Smooth muscle cell (in vitro differentiated cells): ENCODE measurements around the gene PDLIM4. TPM values are rescaled to one million over a fixed set of nuclear protein-coding genes. Genes with fewer than 3 reads are reported as not detected.

Experiments used
- DNase-seq: peaks from one replicate; lab custom pipeline; 2025; ENCODE audit not compliant: unreplicated experiment; lab: John Stamatoyannopoulos, UW
- H2AFZ ChIP-seq: fragments of 200-600 bp; sonication (generic); 2 replicates; pipeline ENCODE4 v1.6.0; 2016; ENCODE audit warnings: antibody characterized with exemption, low read depth, mild to moderate bottlenecking
- H3F3A ChIP-seq: fragments of 200-600 bp; sonication (generic); 2 replicates; pipeline ENCODE4 v1.6.0; 2017; ENCODE audit warnings: antibody characterized with exemption, low read depth
- H3K27ac ChIP-seq: fragments of 200-600 bp; sonication (generic); 2 replicates; pipeline ENCODE4 v1.5.1; 2016; ENCODE audit warnings: low read depth, mild to moderate bottlenecking
- H3K27me3 ChIP-seq: fragments of 200-600 bp; sonication (generic); 2 replicates; pipeline ENCODE4 v1.6.1; 2016; ENCODE audit warnings: low read depth, mild to moderate bottlenecking
- H3K36me3 ChIP-seq: fragments of 200-600 bp; sonication (generic); 2 replicates; pipeline ENCODE4 v1.5.1; 2016; ENCODE audit warnings: low read depth
- H3K4me1 ChIP-seq: fragments of 200-600 bp; sonication (generic); 2 replicates; pipeline ENCODE4 v1.5.1; 2016; ENCODE audit warnings: low read depth
- H3K4me2 ChIP-seq: fragments of 200-600 bp; sonication (generic); 2 replicates; pipeline ENCODE4 v1.6.0; 2016; ENCODE audit warnings: mild to moderate bottlenecking
- H3K4me3 ChIP-seq: fragments of 200-600 bp; sonication (generic); 2 replicates; pipeline ENCODE4 v1.5.1; 2016; ENCODE audit warnings: mild to moderate bottlenecking
- H3K79me2 ChIP-seq: fragments of 200-600 bp; sonication (generic); 2 replicates; pipeline ENCODE4 v1.6.0; 2016; ENCODE audit warnings: low read depth, mild to moderate bottlenecking
- H3K9ac ChIP-seq: fragments of 200-600 bp; sonication (generic); 2 replicates; pipeline ENCODE4 v1.6.0; 2016; ENCODE audit warnings: low read depth
- H3K9me3 ChIP-seq: fragments of 200-600 bp; sonication (generic); replicated peaks from 2 replicates; pipeline ENCODE4 v1.5.1; 2016; ENCODE audit warnings: low read depth
- H4K20me1 ChIP-seq: fragments of 200-600 bp; sonication (generic); 2 replicates; pipeline ENCODE4 v1.6.0; 2016; ENCODE audit warnings: low read depth
- WGBS: methylation state at CpG from one replicate; pipeline ENCODE4 v1.1.7; 2016; ENCODE audit warnings: low lambda C conversion rate; 5-methylcytosine and 5-hydroxymethylcytosine counted together
- polyA plus RNA-seq: library from polyadenylated mRNA; unstranded; fragments of >200 nt; fragmentation: Nextera tagmentation; extraction: Ambion mirVana; gene quantifications from 2 replicates; pipeline ENCODE4 v1.2.1, GENCODE V29; 2016
- total RNA-seq: library from RNA; depleted of rRNA; stranded (reverse); fragments of >200 nt; gene quantifications from 2 replicates; pipeline ENCODE4 v1.2.3, GENCODE V29; 2014
- TF ChIP-seq, protein P1 (sequence below): fragments of 200-600 bp; sonication (generic); IDR thresholded peaks from 2 replicates; pipeline ENCODE4 v1.5.1; 2017; ENCODE audit warnings: borderline replicate concordance, mild to moderate bottlenecking, antibody characterized with exemption; ENCODE audit not compliant: insufficient read depth, poor library complexity, severe bottlenecking

PDLIM4 gene
- total and polyA plus RNA-seq, 2 experiments from 2014 or later = 93.8 to 275 TPM

DNA sequence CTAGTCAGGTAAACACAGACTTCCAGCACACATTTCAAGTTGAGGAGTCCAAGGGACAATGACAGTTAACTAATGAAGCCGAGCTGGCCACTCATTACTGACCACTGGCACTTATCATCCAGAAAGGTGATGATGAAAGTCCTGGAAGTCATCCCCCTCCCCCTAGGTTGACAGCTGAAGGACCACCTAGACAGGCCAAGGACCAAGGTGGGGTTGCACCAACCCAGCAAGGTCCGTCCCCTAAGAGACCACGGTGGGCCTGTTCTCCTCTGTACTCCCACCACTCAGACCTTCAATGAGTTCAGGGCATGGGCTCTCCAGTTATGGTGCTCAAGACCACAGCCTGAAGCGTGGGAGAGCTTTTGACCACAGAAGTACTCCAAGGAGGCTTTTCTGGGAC is 43.0 kb upstream of the PDLIM4 start:
- H3K4me3 ChIP-seq = no peak overlapping the region
- H3K9ac ChIP-seq = peak overlapping the region; percentile 59
- no peaks in the 10 kb centered on the region for H3K9me3 ChIP-seq

DNA sequence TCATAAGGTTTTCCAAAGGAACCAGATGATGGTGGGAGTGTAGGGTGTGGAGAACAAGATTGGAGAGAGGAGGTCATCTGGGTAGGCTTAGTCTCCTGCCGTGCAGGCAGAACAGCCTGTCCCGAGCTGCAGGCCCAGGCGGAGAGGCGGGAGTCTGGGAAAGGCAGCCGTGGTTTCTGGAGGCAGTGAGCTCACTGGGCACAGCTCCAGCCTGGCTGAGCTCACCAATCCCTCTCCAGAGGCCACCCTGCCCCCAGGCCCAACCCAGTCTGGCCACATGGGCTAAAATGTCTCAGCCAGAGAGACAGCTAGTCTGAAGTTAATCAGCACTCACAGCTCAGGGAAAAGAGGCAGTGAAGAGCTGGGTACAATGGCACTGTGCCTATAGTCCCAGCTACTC is 42.2 kb upstream of the PDLIM4 start:
- Histone ChIP-seq H2AFZ (no peak overlapping the region), H3K9ac (peak overlapping the region; percentile 59), H3K4me3 (no peak overlapping the region), H3K4me2 (peak overlapping the region; percentile 70), H3K4me1 (no peaks in the 10 kb centered on the region), H3K36me3 (peaks cover 4% of the 10 kb centered on the region), H4K20me1 (peaks cover 94% of the 10 kb centered on the region), H3K27ac (peak overlapping the region; percentile 90), H3K79me2 (peaks cover 36% of the 10 kb centered on the region), H3F3A (peaks cover 7% of the 10 kb centered on the region), H3K9me3 (no peaks in the 10 kb centered on the region), H3K27me3 (no peaks in the 10 kb centered on the region)
- 10% methylated on average over 5 of the region's 5 CpGs for WGBS
- TF ChIP-seq, protein P1, sequence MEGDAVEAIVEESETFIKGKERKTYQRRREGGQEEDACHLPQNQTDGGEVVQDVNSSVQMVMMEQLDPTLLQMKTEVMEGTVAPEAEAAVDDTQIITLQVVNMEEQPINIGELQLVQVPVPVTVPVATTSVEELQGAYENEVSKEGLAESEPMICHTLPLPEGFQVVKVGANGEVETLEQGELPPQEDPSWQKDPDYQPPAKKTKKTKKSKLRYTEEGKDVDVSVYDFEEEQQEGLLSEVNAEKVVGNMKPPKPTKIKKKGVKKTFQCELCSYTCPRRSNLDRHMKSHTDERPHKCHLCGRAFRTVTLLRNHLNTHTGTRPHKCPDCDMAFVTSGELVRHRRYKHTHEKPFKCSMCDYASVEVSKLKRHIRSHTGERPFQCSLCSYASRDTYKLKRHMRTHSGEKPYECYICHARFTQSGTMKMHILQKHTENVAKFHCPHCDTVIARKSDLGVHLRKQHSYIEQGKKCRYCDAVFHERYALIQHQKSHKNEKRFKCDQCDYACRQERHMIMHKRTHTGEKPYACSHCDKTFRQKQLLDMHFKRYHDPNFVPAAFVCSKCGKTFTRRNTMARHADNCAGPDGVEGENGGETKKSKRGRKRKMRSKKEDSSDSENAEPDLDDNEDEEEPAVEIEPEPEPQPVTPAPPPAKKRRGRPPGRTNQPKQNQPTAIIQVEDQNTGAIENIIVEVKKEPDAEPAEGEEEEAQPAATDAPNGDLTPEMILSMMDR = no peak
- peak; percentile 53 for DNase-seq

More for the DNA sequence above, 43.0 kb upstream of the PDLIM4 start:
- Histone ChIP-seq H3K27ac (peak overlapping the region; percentile 90), H3K27me3 (no peaks in the 10 kb centered on the region), H4K20me1 (peaks cover 94% of the 10 kb centered on the region), H3K36me3 (peaks cover 4% of the 10 kb centered on the region), H3K4me2 (peak overlapping the region; percentile 70), H3F3A (peaks cover 7% of the 10 kb centered on the region), H3K4me1 (no peaks in the 10 kb centered on the region), H3K79me2 (peaks cover 28% of the 10 kb centered on the region), H2AFZ (no peak overlapping the region)
- DNase-seq = no peak
- TF ChIP-seq, protein P1 = no peak
- WGBS = 94% methylated on average over 4 of the region's 4 CpGs

DNA sequence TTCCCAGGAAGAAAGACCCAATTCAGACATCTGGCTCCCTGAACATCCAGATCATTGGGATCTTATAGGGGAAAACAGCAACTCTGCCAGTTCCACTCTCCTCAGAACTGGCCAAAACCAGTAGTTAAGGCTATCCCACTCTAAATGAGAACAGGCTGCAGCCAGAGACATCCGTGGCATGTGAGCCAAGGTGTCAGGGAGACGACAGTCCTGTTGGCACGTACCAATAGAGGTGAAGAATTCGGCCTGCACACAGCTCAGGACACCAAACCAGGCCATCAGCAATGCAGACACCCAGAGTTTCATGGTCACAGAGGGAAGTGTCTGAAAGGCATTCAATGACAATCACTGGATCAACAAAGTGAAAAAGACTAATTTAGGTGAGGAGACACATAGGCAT is 39.2 kb upstream of the PDLIM4 start:
- TF ChIP-seq, protein P1 = no peak
- 93% methylated on average over 4 of the region's 4 CpGs for WGBS
- Histone ChIP-seq H3K4me2 (no peak overlapping the region), H2AFZ (no peak overlapping the region), H3K27me3 (no peaks in the 10 kb centered on the region), H3K4me3 (no peak overlapping the region), H3K36me3 (no peaks in the 10 kb centered on the region), H3K27ac (peak overlapping the region; percentile 25), H3F3A (peaks cover 7% of the 10 kb centered on the region), H3K9ac (no peak overlapping the region), H4K20me1 (peaks cover 94% of the 10 kb centered on the region), H3K9me3 (no peaks in the 10 kb centered on the region), H3K4me1 (no peaks in the 10 kb centered on the region), H3K79me2 (peaks cover 65% of the 10 kb centered on the region)
- DNase-seq = no peak

DNA sequence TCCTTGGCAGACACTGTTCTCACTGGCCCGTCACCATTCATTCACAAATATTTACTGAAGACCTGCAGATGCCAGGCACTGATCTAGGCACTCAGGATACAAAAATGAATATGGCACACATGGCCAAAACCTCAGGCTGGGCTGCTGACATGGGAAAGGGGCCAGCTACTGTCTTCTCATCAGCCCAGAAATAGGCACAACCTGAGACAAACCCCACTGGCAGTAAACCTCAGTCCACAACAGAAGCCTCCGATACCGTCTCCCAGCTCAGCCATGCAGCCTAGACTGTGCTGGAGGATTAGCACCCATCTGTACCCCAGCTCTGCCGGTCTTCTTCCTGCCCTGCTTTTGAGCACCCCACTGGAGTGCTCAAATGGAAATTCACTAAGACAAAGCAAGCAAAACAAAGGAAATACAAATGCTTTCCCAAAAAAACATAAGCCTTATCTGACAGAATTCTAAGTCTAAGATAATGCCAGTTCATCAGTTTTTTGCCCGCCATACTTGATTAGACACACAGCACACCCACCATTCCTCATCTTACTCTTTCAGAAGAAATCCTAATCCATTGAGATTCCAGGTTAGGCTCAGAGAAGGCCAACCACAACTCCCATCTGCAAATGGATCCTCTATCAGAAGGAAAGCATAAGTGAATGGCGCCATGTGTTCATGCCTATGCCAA is 38.1 kb upstream of the PDLIM4 start:
- TF ChIP-seq, protein P1 = no peak
- WGBS = 97% methylated on average over 6 of the region's 6 CpGs
- peaks cover 94% of the 10 kb centered on the region for H4K20me1 ChIP-seq

More for the DNA sequence above, 38.1 kb upstream of the PDLIM4 start:
- Histone ChIP-seq H3F3A (peaks cover 15% of the 10 kb centered on the region), H2AFZ (no peak overlapping the region), H3K4me3 (no peak overlapping the region), H3K4me2 (no peak overlapping the region), H3K9ac (no peak overlapping the region), H3K79me2 (peaks cover 71% of the 10 kb centered on the region), H3K27ac (no peak overlapping the region), H3K9me3 (no peaks in the 10 kb centered on the region), H3K27me3 (no peaks in the 10 kb centered on the region), H3K4me1 (no peaks in the 10 kb centered on the region), H3K36me3 (no peaks in the 10 kb centered on the region)
- DNase-seq = no peak
